Measurements from ENCODE around the gene SLC50A1. TPM values are rescaled to one million over a fixed set of nuclear protein-coding genes. Genes with fewer than 3 reads are reported as not detected.
A peak's percentile ranks its signal among the peaks of the same experiment; 100 is the strongest.
"Not testable (repeated sequence)": the region's sequence is repeated elsewhere in the genome, so short reads cannot be mapped to it uniquely, and the experiment has no call there.

SLC50A1 gene
- polyA plus RNA-seq, 5 donors, result 32.7 to 41.6 (median 37.3) TPM

DNA sequence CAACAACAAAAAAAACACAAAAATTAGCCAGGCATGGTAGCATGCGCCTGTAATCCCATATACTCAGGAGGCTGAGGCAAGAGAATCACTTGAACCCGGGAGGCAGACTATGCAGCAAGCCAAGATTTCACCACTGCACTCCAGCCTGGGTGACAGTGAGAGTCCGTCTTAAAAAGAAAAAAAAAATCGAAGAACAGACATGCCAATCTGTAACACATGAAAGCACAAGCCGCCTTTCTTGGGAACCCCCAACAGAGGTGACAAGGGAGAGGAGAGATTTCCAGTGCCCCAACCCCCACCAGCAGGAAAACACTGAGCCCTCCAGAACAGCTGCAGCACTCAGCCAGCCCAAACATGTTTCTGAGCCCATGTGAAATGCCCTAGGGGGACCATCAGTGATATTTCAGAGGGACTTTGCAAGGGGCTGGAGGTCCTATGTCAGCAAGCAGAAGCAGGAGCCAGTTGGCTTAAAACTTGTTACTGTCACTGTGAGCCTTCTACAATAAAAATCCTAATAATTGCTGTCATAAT, 22.1 kb upstream of the SLC50A1 start:
- DNase-seq, result no peak

GRCh38 chr1:155116113-155116764, 19.4 kb upstream of the SLC50A1 start:
- DNase-seq, result no peak

GRCh38 chr1:155117610-155118009, 18.0 kb upstream of the SLC50A1 start:
- no peak for DNase-seq

DNA sequence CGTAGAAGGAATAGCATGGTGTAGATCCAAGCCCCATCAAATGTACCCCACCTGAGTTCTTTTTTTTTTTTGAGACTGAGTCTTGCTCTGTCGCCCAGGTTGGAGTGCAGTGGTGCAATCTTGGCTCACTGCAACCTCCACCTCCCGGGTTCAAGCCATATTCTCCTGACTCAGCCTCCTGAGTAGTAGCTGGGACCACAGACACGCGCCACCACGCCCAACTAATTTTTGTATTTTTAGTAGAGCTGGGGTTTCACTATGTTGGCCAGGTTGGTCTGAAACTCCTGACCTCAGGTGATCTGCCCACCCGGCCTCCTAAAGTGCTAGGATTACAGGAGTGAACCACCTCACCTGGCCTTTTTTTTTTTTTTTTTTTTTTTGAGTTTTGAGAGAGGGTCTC, 17.6 kb upstream of the SLC50A1 start:
- DNase-seq, result not testable (repeated sequence)

GRCh38 chr1:155120253-155120652, 15.4 kb upstream of the SLC50A1 start:
- DNase-seq, result no peak

GRCh38 chr1:155121249-155121648, 14.4 kb upstream of the SLC50A1 start:
- DNase-seq, result no peak

DNA sequence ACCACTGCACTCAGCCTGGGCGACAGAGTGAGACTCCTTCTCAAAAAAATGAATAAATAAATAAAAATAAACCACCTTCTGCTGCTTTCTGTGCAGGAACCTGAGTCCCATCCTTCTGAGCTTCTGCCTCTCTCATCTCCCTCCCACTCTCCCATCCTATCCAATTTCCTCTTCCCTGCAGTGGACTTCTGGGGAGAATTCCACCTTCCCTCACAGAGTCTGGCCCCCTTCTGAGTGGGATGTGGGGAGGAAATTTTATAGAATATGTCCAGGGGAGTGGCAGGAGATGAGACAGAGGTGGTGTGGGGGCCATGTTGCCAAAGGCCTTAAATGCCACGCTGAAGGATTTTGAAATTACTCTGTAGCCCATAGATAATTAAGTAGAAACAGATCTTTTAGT, 13.3 kb upstream of the SLC50A1 start:
- DNase-seq, result no peak

- no peak for DNase-seq
These were observed 11.9 kb upstream of the SLC50A1 start for GRCh38 chr1:155123801-155124200.

- no peak for DNase-seq
These were observed 10.9 kb upstream of the SLC50A1 start for GRCh38 chr1:155124503-155125463.

GRCh38 chr1:155125511-155125945, 10.1 kb upstream of the SLC50A1 start:
- DNase-seq, result no peak

DNA sequence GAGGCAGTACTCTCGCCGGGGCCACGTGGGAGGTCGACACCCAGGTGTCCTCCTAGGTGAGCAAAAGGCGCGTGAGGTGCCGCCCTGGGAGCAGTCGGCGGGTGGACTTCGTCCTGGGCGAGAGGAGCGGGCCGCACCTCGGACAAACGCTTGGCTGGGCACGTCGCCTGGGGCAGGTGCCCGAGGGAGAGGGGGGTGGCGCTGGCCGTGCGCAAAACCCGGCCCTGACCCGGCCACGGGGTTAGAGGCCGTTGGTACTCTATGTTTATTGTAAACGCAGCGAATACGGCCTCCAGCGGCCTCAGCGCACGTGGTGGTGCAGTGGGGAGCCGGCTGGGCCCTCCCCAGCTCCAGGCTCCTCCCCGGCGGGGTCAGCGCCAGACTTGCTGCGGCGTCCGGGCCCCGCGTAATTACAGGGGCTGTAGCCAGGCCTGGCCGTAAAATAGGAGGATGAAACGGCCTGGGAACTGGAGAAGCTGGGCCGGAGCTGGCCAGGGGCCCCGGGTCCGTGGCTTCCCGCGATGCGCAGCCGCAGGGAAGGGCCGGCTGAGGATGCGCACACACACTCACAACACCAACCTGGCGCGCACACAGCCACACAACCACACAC, 9.6 kb upstream of the SLC50A1 start:
- peak; percentile 45 for DNase-seq

DNA sequence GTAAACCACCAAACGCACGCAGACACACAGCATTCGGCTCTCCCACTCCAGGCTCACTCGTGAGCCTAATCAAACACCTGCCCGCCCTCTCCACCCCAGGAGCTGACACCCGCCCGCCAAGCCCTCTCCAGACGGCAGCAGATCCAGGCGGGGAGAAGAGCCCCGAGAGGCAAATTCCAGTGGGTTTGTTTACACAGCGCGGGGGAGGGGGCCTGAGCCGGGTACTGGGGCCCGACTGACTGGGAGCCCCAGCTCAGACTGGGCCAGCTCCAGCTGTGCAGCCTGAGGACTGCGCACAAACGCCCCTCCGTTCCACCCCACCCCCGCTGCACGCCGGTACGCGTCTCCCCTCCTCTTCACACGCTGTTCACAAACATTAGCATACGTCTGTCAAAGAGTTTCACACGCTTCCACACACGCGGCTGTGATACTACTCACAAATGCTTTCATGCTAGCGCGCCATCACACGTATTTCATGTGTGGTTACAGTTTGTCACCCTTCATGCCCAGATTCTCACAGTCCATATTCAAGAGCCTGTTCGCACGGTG, 9.0 kb upstream of the SLC50A1 start:
- DNase-seq, result peak; percentile 44 to 55

- DNase-seq, result peak; percentile 54 to 56
These were observed 8.3 kb upstream of the SLC50A1 start, which contains the start of gene EFNA1 for GRCh38 chr1:155127105-155127966. Gene EFNA1 (plus strand): TSS chr1:155127876. CDS start chr1:155127978, 102 bp downstream.

- no peak for DNase-seq
These were observed 7.5 kb upstream of the SLC50A1 start for GRCh38 chr1:155127967-155128754.

GRCh38 chr1:155128755-155129473, 6.7 kb upstream of the SLC50A1 start:
- peak; percentile 30 to 33 for DNase-seq

DNA sequence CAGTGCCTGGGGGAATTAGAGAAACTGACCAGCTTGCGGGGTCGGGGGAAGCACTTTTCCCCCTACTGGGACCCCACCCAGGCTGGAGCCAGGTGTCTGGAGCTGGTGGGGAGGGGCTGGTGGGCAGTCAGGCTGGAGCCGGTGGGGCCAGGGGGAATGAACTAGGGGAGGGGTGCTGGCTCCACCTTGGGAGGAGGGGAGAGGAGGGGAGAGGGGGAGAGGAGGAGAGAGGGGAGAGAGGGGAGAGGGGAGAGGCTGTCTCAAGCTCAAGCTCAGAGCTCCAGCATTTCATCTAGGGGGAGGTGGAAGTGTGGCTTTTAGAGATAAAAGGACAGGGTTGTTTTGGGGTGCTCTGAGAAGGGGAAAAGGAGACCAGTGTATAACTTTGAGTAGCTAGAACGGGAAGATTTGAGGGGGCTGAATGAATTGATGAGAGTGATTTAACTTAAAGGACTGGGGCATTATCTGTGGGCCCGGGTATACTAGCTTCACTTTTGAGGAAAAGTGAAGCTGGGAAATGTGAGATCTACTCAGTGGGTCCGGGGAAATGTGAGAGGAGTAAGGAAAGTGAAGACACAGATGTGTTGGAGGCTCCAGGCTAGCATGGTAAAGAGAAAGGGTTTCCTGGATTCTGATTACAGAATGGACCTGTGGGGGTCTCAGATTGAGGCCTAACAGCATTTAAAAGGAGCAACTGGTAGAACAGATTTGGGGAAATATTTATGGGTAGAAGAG, 5.2 kb upstream of the SLC50A1 start:
- no peak for DNase-seq

- DNase-seq, result no peak
These were observed 4.4 kb upstream of the SLC50A1 start for GRCh38 chr1:155131285-155131684.

- no peak for DNase-seq
These were observed 3.8 kb upstream of the SLC50A1 start for GRCh38 chr1:155131856-155132255.

Data from right lung (tissue), 5 donors.